Measurements from ENCODE around the gene COPS3. TPM values are rescaled to one million over a fixed set of nuclear protein-coding genes. Genes with fewer than 3 reads are reported as not detected.

The COPS3 gene
- total and polyA plus RNA-seq, 9 of the 15 experiments (the other 6 are each of a cell fraction or from before 2014, with no cell fraction given): 92.4 to 295 (median 167) TPM

DNA sequence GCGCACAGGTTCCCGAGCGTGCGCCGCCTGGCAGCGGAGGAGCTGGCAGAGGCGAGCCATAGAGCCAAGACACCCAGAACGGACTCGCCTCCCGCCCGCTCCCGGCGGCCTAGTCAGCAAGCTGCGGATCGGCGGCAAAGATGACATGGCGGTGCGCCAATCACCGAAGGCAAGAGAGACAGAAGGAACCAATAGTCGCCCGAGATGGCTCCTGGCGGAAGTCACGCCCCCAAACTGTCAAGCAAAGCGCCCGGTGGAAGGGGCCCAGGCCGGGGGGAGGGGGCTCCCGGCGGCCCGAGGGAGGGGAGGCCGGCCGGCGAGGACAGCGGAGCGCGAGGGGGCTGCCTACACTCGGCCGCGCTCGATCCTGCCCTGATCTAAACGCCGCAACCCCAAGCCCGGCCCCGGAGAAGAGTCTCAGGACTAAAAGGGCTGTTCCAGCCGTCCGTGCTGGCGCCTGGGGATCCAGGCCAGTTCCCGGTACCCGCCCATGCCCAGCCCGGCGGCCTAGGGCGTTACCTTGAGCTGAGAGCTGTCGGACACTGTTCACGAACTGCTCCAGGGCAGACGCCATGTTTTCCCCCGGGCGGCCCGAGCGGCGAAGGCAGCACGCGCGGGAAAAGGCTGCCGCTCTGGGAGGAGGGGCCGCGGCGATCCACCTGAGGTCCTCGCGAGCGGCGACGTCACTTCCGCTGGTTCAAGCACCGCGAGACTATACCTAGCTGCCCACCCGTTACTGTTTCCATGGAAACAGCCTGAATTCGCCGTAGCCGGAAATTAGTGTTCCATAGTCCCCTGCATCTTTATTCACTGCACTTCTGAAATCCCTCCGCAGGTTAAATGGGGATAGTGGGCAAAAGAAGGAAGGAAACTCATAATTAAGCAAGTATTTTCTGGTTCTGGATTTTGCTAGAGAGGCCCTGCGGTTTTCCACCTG lies at the start of gene COPS3 (continued):
- TF ChIP-seq, protein P1, sequence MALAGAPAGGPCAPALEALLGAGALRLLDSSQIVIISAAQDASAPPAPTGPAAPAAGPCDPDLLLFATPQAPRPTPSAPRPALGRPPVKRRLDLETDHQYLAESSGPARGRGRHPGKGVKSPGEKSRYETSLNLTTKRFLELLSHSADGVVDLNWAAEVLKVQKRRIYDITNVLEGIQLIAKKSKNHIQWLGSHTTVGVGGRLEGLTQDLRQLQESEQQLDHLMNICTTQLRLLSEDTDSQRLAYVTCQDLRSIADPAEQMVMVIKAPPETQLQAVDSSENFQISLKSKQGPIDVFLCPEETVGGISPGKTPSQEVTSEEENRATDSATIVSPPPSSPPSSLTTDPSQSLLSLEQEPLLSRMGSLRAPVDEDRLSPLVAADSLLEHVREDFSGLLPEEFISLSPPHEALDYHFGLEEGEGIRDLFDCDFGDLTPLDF (CRISPR knock-in tag; IDR thresholded peaks at IDR 0.05): peak; percentile 98
- peak; percentile 97 for TF ChIP-seq RB1 (IDR thresholded peaks at IDR 0.05; ENCODE audit: low read depth)
- TF ChIP-seq, protein P2, sequence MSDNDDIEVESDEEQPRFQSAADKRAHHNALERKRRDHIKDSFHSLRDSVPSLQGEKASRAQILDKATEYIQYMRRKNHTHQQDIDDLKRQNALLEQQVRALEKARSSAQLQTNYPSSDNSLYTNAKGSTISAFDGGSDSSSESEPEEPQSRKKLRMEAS (CRISPR knock-in tag; IDR thresholded peaks at IDR 0.05): peak; percentile 89
- no peak for TF ChIP-seq SRSF7 (optimal IDR thresholded peaks at IDR 0.05; ENCODE audit: low read depth, low read length)
- TF ChIP-seq CBFA2T2 (conservative IDR thresholded peaks at IDR 0.05): no peak
- peak; percentile 26; the same call in 1 of the 2 replicates for TF ChIP-seq GTF2E2 (tag; IDR thresholded peaks at IDR 0.05)
- peak; percentile 48; the same call in 1 of the 2 replicates for TF ChIP-seq MBD2 (IDR thresholded peaks at IDR 0.05; ENCODE audit: borderline replicate concordance, low read depth)
- TF ChIP-seq, protein P3, sequence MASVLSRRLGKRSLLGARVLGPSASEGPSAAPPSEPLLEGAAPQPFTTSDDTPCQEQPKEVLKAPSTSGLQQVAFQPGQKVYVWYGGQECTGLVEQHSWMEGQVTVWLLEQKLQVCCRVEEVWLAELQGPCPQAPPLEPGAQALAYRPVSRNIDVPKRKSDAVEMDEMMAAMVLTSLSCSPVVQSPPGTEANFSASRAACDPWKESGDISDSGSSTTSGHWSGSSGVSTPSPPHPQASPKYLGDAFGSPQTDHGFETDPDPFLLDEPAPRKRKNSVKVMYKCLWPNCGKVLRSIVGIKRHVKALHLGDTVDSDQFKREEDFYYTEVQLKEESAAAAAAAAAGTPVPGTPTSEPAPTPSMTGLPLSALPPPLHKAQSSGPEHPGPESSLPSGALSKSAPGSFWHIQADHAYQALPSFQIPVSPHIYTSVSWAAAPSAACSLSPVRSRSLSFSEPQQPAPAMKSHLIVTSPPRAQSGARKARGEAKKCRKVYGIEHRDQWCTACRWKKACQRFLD (CRISPR knock-in tag; IDR thresholded peaks at IDR 0.05): 0 out of 2 replicates have a peak, but pooled peaks have one; percentile 16
- TF ChIP-seq, protein P4, sequence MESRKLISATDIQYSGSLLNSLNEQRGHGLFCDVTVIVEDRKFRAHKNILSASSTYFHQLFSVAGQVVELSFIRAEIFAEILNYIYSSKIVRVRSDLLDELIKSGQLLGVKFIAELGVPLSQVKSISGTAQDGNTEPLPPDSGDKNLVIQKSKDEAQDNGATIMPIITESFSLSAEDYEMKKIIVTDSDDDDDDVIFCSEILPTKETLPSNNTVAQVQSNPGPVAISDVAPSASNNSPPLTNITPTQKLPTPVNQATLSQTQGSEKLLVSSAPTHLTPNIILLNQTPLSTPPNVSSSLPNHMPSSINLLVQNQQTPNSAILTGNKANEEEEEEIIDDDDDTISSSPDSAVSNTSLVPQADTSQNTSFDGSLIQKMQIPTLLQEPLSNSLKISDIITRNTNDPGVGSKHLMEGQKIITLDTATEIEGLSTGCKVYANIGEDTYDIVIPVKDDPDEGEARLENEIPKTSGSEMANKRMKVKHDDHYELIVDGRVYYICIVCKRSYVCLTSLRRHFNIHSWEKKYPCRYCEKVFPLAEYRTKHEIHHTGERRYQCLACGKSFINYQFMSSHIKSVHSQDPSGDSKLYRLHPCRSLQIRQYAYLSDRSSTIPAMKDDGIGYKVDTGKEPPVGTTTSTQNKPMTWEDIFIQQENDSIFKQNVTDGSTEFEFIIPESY (CRISPR knock-in tag; IDR thresholded peaks at IDR 0.05): 0 out of 2 replicates have a peak, but pooled peaks have one; percentile 8
- TF ChIP-seq, protein P5, sequence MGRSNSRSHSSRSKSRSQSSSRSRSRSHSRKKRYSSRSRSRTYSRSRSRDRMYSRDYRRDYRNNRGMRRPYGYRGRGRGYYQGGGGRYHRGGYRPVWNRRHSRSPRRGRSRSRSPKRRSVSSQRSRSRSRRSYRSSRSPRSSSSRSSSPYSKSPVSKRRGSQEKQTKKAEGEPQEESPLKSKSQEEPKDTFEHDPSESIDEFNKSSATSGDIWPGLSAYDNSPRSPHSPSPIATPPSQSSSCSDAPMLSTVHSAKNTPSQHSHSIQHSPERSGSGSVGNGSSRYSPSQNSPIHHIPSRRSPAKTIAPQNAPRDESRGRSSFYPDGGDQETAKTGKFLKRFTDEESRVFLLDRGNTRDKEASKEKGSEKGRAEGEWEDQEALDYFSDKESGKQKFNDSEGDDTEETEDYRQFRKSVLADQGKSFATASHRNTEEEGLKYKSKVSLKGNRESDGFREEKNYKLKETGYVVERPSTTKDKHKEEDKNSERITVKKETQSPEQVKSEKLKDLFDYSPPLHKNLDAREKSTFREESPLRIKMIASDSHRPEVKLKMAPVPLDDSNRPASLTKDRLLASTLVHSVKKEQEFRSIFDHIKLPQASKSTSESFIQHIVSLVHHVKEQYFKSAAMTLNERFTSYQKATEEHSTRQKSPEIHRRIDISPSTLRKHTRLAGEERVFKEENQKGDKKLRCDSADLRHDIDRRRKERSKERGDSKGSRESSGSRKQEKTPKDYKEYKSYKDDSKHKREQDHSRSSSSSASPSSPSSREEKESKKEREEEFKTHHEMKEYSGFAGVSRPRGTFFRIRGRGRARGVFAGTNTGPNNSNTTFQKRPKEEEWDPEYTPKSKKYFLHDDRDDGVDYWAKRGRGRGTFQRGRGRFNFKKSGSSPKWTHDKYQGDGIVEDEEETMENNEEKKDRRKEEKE (IDR thresholded peaks at IDR 0.05; ENCODE audit: borderline replicate concordance in 1 of 2, control insufficient read depth in 1 of 2, low read depth in 2 of 2, low read length in 1 of 2): no peak
- peak; percentile 97 for TF ChIP-seq POLR2G (IDR thresholded peaks at IDR 0.05; ENCODE audit: low read depth, low read length)
- TF ChIP-seq FOXA3 (CRISPR knock-in tag; conservative IDR thresholded peaks at IDR 0.05 in 1 of 2, IDR thresholded peaks at IDR 0.05 in 1 of 2): peak in 1 of 2 experiments; percentile 70; a peak in 2 of 4 replicates
- TF ChIP-seq ATF7 (IDR thresholded peaks at IDR 0.05): peak; percentile 59
- peak; percentile 92 for TF ChIP-seq POLR2A (conservative IDR thresholded peaks at IDR 0.05)
- TF ChIP-seq, protein P6, sequence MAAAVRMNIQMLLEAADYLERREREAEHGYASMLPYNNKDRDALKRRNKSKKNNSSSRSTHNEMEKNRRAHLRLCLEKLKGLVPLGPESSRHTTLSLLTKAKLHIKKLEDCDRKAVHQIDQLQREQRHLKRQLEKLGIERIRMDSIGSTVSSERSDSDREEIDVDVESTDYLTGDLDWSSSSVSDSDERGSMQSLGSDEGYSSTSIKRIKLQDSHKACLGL (CRISPR knock-in tag; IDR thresholded peaks at IDR 0.05; ENCODE audit: borderline replicate concordance, poor library complexity, severe bottlenecking): no peak
- peak; percentile 45; the same call in 1 of the 2 replicates for TF ChIP-seq JUN (IDR thresholded peaks at IDR 0.05; ENCODE audit: borderline replicate concordance, low read depth, low read length)
- TF ChIP-seq JUN (CRISPR knock-in tag; IDR thresholded peaks at IDR 0.05; ENCODE audit: borderline replicate concordance): peak; percentile 64; the same call in 1 of the 2 replicates

Measured in K562 (cell line).